Epithelial cell of esophagus (primary cell): ENCODE data around the gene PRRG3.

Source experiments
- DNase-seq: peaks from one replicate; pipeline ENCODE4 v3.0.0; 2010; ENCODE audit warnings: low read depth
- H3K4me3 ChIP-seq: 2 replicates; pipeline ENCODE4 v1.5.1; 2011; ENCODE audit warnings: mild to moderate bottlenecking, low read length, control low read depth
- TF ChIP-seq, protein P1 (sequence below): IDR thresholded peaks from 2 replicates; pipeline ENCODE4 v1.5.1; 2011; ENCODE audit warnings: low read depth, mild to moderate bottlenecking, low read length, control low read depth, inconsistent platforms; ENCODE audit not compliant: insufficient read depth; ENCODE audit errors: missing control alignments

Gene PRRG3

DNA sequence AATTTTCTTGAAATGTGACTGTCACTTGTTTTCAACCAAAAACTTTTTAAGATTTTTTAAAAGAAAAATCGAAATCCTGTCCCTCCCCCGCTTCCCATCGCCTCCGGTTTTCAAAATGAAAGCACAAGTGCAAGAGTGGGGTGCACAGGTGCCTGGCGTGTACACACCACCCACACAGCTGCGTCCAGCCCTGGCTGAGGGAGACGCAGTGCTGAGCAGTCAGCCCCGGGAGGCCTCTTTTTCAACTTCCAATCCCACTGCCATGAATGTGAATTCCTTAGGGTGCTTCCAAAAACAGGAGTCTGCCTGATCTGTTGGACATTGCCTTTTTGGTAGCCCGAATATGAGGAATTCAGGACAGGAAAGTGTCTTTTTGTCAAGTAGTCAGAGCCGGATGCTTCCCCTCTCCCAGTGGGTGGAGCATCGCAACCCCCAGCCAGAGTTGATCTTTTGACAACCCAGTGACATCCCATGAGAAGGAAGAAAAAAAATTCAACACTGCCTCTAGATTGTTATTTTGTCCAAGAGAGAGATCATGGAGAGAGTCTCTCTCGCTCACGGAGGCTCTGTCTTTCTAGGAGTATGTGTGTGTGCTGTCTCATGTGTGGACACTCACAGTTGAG, 8.9 kb downstream of the PRRG3 start:
- DNase-seq: no peak
- TF ChIP-seq, protein P1, sequence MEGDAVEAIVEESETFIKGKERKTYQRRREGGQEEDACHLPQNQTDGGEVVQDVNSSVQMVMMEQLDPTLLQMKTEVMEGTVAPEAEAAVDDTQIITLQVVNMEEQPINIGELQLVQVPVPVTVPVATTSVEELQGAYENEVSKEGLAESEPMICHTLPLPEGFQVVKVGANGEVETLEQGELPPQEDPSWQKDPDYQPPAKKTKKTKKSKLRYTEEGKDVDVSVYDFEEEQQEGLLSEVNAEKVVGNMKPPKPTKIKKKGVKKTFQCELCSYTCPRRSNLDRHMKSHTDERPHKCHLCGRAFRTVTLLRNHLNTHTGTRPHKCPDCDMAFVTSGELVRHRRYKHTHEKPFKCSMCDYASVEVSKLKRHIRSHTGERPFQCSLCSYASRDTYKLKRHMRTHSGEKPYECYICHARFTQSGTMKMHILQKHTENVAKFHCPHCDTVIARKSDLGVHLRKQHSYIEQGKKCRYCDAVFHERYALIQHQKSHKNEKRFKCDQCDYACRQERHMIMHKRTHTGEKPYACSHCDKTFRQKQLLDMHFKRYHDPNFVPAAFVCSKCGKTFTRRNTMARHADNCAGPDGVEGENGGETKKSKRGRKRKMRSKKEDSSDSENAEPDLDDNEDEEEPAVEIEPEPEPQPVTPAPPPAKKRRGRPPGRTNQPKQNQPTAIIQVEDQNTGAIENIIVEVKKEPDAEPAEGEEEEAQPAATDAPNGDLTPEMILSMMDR: no peak
- no peak overlapping the region for H3K4me3 ChIP-seq

DNA sequence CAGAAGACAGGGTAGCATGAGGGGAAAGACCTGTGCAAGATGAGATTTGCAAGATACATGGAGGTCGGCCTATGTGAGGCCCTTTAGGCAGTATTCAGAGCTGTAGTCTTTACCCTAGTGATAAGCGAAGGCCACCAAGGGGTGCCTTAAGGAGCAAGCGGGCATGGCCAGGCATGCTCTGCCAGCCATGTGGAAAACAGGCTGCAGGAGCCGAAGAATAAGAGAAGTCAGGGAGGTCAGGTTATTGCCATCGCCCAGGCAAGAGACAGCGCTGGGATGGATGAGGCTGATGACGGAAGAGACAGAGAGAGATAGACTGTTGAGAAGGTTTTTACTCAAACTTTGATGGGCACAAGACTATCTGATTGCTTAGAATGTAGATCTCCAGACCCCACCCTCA, 13.6 kb downstream of the PRRG3 start:
- DNase-seq: no peak
- H3K4me3 ChIP-seq: no peak overlapping the region
- TF ChIP-seq, protein P1: no peak

DNA sequence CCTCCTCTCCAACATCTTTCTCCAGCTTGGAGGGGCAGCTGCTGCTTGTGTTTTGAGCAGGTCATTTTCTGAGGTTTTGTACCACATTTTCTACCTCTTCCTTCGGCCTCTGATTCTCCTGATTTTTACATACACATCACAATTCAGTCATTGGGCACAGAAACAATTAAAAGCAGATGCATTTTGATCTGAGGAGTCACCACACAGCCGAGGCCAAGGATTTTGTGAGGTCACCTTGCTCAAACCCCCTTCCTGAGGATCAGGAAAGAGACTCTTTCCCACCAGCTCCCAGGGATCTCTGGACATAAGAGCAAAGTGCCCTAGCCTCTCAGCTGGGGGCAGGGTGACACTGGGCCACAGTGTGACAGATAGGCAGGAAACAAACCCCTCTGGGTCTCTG, 15.2 kb downstream of the PRRG3 start:
- no peak for DNase-seq
- no peak overlapping the region for H3K4me3 ChIP-seq
- TF ChIP-seq, protein P1: no peak

DNA sequence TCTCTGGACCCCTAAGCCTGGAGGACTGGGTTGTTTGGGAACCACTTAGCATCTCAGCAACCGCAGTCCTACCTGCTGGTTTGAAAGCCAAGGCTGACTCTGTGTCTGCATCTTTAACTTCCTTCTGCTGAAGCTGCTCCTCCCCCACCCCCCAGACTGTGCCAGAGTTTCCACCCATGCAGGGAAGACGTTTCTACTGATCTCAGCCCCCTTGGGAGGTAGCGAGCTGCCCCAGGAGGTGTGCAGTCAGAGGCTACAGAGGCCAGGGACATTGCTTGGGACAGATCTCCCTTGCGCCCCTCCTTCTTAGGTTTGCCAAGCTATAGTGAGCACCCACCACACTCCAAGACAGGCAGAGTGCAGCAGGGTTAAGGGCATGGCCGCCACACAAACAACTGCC, 15.9 kb downstream of the PRRG3 start:
- DNase-seq: no peak
- no peak overlapping the region for H3K4me3 ChIP-seq
- TF ChIP-seq, protein P1: no peak

DNA sequence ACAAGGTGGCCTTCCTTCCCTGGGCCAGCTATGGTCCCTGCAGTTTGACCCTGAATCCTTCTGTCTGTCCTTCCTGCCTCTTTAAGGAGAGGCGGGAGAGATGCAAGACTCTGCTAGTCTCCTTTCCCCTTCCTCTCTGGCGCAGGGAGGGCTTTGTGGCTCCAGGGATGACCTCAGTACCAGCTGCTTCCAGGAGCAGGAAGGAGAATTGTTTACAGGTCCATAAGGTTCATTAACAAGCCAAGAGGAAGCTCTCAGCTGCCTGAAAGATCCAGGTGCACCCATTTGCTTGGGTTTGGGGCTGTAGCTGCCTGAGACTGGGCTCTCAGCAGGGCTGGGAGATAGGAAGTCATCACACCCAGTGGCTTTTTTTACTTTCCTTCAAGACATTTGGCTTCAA, 16.5 kb downstream of the PRRG3 start:
- no peak overlapping the region for H3K4me3 ChIP-seq
- TF ChIP-seq, protein P1: no peak
- DNase-seq: no peak

DNA sequence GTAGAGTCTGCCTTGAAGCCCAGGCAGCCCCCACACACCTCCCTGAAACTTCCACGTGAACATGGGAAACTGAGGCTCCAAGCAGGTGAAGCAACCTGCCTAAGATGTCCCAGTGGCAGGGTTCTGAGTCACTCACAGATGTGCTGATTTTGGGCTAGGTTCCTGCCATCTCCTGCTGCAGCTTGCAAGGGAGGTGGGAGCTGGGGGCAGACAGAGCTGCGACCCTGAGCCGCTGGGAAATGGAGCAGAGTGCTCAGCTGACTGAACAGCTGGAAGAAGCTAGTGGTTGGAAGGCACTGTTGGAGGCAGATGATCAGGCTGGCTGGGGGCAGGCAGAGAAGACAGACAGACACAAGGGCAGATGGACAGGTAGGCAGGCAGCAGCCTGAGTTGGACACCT, 17.0 kb downstream of the PRRG3 start:
- DNase-seq: no peak
- TF ChIP-seq, protein P1: no peak
- no peak overlapping the region for H3K4me3 ChIP-seq

DNA sequence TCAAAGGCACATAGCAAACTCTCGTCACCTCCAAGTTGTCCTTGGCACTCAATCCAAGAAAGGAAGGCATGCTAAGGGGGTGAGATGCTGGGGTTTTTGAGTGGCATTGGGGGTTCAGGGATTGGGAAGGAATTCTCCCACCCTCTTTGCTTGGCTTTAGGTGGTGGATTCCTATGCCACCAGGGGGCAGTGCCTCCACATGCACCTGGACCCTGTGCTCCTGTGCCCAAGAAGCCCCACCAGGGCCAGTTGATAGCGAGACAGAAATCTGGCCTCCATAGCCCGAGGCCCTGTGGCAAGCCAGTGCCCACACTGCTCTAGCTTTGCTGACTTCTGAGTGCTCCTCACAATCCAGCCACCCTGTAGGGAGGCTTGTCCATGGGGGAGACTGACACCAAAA, 18.6 kb downstream of the PRRG3 start:
- peak; percentile 8 for DNase-seq
- TF ChIP-seq, protein P1: peak; percentile 38
- no peak overlapping the region for H3K4me3 ChIP-seq
